ENCODE measurements around the gene PAX5.

- no peak for TF ChIP-seq SIN3A (IDR thresholded peaks at IDR 0.05; ENCODE audit: borderline replicate concordance, insufficient read depth, low read length)
- TF ChIP-seq POLR2AphosphoS5 (IDR thresholded peaks at IDR 0.05; ENCODE audit: low read depth, low read length), result no peak
- no peak for TF ChIP-seq TAF1 (IDR thresholded peaks at IDR 0.05; ENCODE audit: borderline replicate concordance, insufficient read depth, low read length)
- TF ChIP-seq, protein P1, sequence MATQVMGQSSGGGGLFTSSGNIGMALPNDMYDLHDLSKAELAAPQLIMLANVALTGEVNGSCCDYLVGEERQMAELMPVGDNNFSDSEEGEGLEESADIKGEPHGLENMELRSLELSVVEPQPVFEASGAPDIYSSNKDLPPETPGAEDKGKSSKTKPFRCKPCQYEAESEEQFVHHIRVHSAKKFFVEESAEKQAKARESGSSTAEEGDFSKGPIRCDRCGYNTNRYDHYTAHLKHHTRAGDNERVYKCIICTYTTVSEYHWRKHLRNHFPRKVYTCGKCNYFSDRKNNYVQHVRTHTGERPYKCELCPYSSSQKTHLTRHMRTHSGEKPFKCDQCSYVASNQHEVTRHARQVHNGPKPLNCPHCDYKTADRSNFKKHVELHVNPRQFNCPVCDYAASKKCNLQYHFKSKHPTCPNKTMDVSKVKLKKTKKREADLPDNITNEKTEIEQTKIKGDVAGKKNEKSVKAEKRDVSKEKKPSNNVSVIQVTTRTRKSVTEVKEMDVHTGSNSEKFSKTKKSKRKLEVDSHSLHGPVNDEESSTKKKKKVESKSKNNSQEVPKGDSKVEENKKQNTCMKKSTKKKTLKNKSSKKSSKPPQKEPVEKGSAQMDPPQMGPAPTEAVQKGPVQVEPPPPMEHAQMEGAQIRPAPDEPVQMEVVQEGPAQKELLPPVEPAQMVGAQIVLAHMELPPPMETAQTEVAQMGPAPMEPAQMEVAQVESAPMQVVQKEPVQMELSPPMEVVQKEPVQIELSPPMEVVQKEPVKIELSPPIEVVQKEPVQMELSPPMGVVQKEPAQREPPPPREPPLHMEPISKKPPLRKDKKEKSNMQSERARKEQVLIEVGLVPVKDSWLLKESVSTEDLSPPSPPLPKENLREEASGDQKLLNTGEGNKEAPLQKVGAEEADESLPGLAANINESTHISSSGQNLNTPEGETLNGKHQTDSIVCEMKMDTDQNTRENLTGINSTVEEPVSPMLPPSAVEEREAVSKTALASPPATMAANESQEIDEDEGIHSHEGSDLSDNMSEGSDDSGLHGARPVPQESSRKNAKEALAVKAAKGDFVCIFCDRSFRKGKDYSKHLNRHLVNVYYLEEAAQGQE (IDR thresholded peaks at IDR 0.05; ENCODE audit: insufficient read depth in 1 of 2, low read depth in 2 of 2, low read length in 2 of 2), result no peak
These were observed 84.6 kb downstream of the PAX5 start for GRCh38 chr9:36949466-36949865.

All from PFSK-1 (cell line).